ENCODE data around the gene ECT2.

DNA sequence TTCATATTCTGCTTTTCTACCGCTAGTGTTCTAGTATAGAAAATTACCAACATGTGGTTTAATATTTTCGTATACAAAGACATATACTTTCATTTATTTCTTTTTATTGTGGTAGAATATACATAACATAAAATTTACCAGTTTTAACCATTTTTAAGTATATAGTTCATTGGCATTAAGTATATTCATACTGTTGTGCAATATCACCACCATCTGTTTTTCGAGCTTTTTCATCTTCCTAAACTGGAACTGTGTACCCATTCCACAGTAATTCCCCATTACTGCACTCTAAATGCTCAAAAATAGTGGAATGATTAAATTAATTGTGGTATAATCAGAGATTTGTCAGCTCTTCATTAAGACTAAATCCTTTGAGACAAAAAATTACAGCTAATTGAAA, 62.9 kb downstream of the ECT2 start:
- TF ChIP-seq, protein P1, sequence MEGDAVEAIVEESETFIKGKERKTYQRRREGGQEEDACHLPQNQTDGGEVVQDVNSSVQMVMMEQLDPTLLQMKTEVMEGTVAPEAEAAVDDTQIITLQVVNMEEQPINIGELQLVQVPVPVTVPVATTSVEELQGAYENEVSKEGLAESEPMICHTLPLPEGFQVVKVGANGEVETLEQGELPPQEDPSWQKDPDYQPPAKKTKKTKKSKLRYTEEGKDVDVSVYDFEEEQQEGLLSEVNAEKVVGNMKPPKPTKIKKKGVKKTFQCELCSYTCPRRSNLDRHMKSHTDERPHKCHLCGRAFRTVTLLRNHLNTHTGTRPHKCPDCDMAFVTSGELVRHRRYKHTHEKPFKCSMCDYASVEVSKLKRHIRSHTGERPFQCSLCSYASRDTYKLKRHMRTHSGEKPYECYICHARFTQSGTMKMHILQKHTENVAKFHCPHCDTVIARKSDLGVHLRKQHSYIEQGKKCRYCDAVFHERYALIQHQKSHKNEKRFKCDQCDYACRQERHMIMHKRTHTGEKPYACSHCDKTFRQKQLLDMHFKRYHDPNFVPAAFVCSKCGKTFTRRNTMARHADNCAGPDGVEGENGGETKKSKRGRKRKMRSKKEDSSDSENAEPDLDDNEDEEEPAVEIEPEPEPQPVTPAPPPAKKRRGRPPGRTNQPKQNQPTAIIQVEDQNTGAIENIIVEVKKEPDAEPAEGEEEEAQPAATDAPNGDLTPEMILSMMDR (IDR thresholded peaks at IDR 0.05; ENCODE audit: borderline replicate concordance, extremely low read depth, low read length, poor library complexity, severe bottlenecking) = no peak
- no peak for TF ChIP-seq EZH2 (IDR thresholded peaks at IDR 0.05; ENCODE audit: borderline replicate concordance, low read depth, low read length, severe bottlenecking)
